NCI-H128 (cell line): ENCODE measurements around the gene GJB6.

ENCODE experiments used
- DNase-seq: peaks from one replicate; lab custom pipeline; 2025; ENCODE audit not compliant: unreplicated experiment; lab: John Stamatoyannopoulos, UW

GJB6 gene

GRCh38 chr13:20227730-20228129 is 4.4 kb downstream of the GJB6 start:
- no peak for DNase-seq

DNA sequence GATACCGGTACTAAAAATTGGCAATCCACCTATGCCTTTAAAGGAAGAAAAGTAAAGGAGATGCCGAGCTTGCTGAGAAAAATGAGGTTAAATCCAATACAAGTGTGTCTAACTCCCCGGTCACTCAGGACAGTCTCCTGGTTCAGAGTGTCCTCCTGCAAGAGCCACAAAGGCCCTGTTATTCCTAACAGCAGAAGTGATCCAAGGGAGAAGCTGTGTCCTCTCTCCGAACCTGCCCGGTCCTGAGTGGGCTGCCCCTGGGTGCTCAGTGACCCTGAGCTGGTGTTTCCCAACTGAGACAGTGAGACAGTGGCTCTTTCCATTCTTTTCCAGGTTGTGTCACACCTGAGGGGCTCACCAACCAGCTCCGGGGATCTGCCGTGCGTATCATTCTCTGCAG is 4.8 kb downstream of the GJB6 start:
- DNase-seq, result no peak

- no peak for DNase-seq
These were observed 9.6 kb downstream of the GJB6 start for GRCh38 chr13:20222553-20222952.

GRCh38 chr13:20221772-20222171 is 10.3 kb downstream of the GJB6 start:
- no peak for DNase-seq

DNA sequence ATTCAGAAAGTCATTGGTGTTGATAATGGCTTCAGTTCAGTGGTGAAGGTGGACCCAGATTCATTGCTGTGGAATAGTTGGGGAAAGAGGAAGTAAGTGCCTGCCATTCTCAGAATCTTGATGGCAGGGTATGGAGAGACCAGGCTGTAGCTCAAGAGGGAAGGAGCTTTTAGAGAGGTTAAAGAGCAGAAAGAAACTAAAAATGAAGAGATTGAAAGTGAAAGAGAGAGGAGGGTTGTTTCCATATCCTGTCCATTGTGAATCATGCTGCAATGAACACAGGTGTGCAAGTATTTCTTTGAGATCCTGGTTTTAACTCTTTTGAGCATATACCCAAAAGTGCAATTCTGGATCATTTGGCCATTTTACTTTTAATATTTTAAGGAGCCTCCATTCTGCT is 12.5 kb downstream of the GJB6 start:
- no peak for DNase-seq

- DNase-seq, result no peak
These were observed 15.0 kb downstream of the GJB6 start for GRCh38 chr13:20217168-20217567.

DNA sequence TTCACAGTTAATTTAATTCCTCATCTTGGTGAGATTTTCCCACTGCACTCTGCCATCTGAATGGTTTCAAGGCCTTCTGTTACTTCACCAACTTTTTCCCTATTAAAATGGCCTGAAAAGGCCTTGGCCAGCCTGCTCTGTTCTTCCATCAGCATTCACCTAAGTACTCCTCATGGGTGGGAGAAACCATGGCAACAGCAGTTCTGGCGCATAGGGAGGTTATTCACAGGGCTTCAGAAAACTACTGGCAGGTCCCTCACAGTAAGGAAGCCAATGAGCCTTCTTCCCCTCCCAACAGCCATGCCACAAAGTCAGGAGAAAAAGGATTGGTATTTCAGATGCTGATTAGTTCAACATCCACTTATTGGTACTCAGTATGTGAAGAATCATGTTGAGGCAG is 22.2 kb downstream of the GJB6 start:
- DNase-seq, result no peak

DNA sequence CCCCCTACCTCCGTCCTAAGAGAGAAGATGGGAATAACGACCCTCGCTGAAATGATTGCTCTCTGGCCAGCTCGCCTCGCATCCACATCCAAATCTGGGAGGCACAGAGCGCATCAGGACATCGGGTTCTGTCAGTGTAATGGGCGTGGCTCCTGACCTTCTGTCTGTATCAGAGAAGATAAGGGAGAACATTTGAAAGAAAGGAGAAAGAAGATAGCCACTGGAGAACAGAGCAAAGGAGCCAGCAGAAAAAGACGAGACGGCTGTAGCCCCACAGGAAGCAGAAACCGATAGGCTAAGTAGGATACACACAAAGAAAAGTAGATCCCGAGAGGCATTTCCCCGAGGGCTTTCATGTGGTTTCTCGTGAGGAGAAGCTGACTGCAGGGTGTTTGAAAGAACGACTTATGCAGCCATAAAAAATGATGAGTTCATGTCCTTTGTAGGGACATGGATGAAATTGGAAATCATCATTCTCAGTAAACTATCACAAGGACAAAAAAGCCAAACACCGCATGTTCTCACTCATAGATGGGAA is 25.4 kb downstream of the GJB6 start:
- DNase-seq, result no peak

DNA sequence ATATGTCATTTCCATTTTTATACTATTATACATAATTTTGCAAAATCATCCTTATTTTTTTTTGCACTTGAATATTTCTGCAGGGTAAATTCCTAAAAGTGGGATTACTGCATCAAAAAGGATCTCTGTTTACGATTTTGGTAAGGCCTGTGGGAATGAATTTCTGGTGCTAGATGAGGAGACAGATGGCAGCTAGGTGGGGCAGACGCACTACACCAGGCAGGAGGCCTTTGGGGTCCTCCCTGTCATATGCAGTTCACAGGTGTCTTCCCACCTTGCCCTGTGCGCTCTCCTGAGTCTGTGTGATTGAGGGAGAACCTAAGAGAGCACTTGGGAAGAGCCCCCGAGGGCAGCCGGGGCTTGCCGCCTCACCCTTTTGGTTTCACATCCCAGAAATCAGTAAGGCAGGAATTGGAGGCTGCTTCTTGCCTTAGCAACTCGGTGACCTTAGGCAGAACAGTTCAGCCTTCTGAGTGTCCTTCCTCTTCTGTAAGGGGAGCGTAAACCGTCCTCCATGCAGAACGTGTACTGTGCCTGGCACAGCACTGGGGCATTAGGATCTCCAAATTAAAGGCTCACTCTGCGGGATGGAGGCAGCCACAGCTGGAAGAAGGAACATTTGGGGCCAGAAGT is 25.9 kb downstream of the GJB6 start:
- no peak for DNase-seq

- DNase-seq, result no peak
These were observed 33.3 kb downstream of the GJB6 start for GRCh38 chr13:20198781-20199180.

DNA sequence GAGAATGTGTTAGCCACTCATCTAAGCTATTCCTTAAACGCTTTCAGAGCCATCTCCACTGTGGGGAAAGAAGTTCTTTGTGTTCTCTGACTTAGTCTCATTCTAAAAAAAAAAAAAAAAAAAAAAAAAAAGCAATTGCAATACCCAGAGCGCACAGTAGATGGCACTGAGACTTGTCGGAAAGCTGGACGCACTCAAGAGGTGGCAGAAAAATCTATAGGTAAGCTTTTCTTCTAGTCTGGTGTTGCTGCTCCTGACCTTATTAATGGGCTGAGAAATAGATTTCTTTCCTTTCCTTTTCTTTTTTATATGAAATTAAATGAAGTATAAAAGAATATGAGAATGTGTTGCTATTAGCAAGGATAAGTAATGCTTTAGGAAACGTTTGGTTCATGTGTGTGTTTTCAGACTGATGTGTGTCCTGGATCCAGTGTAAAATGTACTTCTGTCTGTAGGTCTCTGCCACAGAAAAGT is 34.7 kb downstream of the GJB6 start:
- DNase-seq, result peak; percentile 75

GRCh38 chr13:20195801-20196200 is 36.3 kb downstream of the GJB6 start:
- DNase-seq, result no peak

- DNase-seq, result no peak
These were observed 38.0 kb downstream of the GJB6 start for GRCh38 chr13:20193907-20194631.

DNA sequence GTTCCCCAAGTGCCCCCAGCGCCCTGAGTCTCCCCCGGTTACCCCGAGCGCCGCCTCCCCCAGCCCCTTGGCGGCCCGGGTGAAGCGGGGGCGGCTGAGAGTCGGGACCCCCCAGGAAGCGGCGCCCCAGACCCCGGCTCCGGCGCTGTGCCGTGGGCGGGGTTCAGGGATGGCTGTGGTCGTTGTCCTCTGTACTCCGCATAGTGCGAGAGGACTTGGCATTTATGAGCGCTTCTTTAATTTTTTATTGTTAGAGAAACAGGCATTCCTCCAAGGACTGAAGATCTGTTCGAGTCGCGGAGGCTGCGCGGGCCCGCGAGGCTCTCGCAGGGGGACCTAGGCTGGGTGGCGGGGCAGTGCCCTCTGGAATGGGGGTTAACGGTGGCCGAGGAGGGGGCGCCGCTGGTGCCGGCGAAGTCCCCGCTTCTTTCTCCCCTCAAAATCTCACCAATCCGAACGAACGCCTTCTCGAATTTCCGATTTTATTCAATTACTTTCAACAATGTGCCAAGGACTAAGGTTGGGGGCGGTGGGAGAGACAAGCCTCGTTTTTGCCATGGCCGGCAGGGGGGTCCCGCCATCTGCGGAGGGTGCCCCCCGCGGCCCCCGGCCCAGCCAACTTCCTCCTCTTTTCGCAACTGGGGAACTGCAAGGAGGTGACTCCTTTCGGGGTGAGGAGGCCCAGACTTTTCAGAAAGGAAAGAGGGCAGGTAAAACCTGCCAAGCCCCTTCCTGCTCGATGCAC is 38.8 kb downstream of the GJB6 start:
- DNase-seq, result no peak

- no peak for DNase-seq
These were observed 39.3 kb downstream of the GJB6 start, which contains the start of gene GJB2 for GRCh38 chr13:20192836-20193161. GJB2 (minus strand) TSS chr13:20192938; CDS start chr13:20189581, 3,357 bp downstream.

DNA sequence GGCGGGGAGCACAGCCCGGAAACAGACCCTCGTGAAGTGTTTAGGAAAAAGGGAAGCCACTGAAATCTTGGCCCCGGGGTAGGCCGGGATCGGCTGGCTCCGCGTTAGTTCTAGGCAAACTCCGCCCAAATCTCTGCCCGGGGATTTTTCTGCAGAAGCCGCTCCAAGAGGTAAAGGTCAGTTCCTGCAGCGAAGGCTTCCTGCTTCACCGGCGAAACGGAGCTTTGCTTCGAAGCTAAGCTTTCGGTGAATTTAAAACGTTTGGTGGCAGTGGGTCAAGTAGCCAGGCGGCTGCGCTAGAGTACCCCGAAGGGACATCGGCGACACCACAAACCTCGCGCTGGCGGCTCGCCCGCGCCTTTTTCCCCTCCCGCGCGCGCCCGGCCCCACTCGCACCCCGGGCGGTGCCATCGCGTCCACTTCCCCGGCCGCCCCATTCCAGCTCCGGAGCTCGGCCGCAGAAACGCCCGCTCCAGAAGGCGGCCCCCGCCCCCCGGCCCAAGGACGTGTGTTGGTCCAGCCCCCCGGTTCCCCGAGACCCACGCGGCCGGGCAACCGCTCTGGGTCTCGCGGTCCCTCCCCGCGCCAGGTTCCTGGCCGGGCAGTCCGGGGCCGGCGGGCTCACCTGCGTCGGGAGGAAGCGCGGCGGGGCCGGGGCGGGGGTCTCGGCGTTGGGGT is 39.8 kb downstream of the GJB6 start:
- no peak for DNase-seq

- DNase-seq, result no peak
These were observed 40.6 kb downstream of the GJB6 start for GRCh38 chr13:20191311-20192157.

GRCh38 chr13:20190481-20191310 is 41.4 kb downstream of the GJB6 start:
- DNase-seq, result no peak

- DNase-seq, result no peak
These were observed 42.0 kb downstream of the GJB6 start for GRCh38 chr13:20190076-20190475.
